Prostate gland (tissue), 2 donors: ENCODE data around the gene ZC3HAV1. TPM values are rescaled to one million over a fixed set of nuclear protein-coding genes. Genes with fewer than 3 reads are reported as not detected.
"Not testable (repeated sequence)": the region's sequence is repeated elsewhere in the genome, so short reads cannot be mapped to it uniquely, and the experiment has no call there.

Source experiments
- DNase-seq: peaks from one replicate; pipeline ENCODE4 v3.0.0-alpha.2; 2019; ENCODE audit warnings: low spot score
- H3K27ac ChIP-seq, 2 donors: fragments of 200-600 bp; sonication (generic); 2 replicates each; pipeline ENCODE4 v1.5.1; 2017 to 2019
- H3K27me3 ChIP-seq: fragments of 200-600 bp; sonication (generic); replicated peaks from 2 replicates; pipeline ENCODE4 v1.5.1; 2019; ENCODE audit not compliant: insufficient read depth
- H3K36me3 ChIP-seq, 2 donors: fragments of 200-600 bp; sonication (generic); 1 replicate in 1 of 2; 2 replicates in 1 of 2; pipeline versions ENCODE4 v1.5.1 to v1.8.1; 2017 to 2019
- H3K4me1 ChIP-seq: fragments of 200-600 bp; sonication (generic); replicated peaks from 2 replicates; pipeline ENCODE4 v1.5.1; 2019
- H3K4me3 ChIP-seq, 2 donors: fragments of 200-600 bp; sonication (generic); 2 replicates each; pipeline ENCODE4 v1.5.1; 2017 to 2019
- H3K9me3 ChIP-seq: fragments of 200-600 bp; sonication (generic); 2 replicates; pipeline ENCODE4 v1.5.1; 2017
- CTCF ChIP-seq, 4 experiments: fragments of 200-600 bp in 2 of 4; fragments of 450-650 bp in 2 of 4; sonication (generic) in 2 of 4; IDR thresholded peaks; 1 replicate in 3 of 4; 2 replicates in 1 of 4; pipeline ENCODE4 v1.5.1; 2016 to 2019; ENCODE audit warnings: antibody characterized with exemption in 4 of 4, mild to moderate bottlenecking in 2 of 4, moderate library complexity in 2 of 4
- POLR2A ChIP-seq: fragments of 450-650 bp; IDR thresholded peaks from one replicate; pipeline ENCODE4 v1.6.1; 2016; ENCODE audit warnings: antibody characterized with exemption, mild to moderate bottlenecking
- POLR2AphosphoS5 ChIP-seq: sonication (generic); formaldehyde crosslinking; IDR thresholded peaks from one replicate; pipeline ENCODE4 v1.6.1; 2017; ENCODE audit warnings: antibody characterized with exemption
- WGBS: methylation state at CpG from one replicate; pipeline ENCODE4 v1.1.5; 2018; 5-methylcytosine and 5-hydroxymethylcytosine counted together
- intact Hi-C: fragments of 100-400 bp; cut with DNase I; formaldehyde crosslinking; loops from one replicate; pipeline ENCODE4 v1.14.2; 2022
- total RNA-seq, 2 donors: library from RNA; depleted of rRNA; stranded (reverse); fragments of >200 nt; gene quantifications; one replicate each; pipeline ENCODE4 v1.1.0, GENCODE V29; 2016

The ZC3HAV1 gene
- total RNA-seq, 2 donors from 2014 or later: 41.2 to 47.9 TPM

GRCh38 chr7:139108266-139109187 lies 993 bp downstream of the ZC3HAV1 start:
- H3K36me3 ChIP-seq: no peaks in the 10 kb centered on the region
- DNase-seq: peak; percentile 26
- peak overlapping the region; percentile 63 to 93 for H3K4me3 ChIP-seq
- no peaks in the 10 kb centered on the region for H3K27me3 ChIP-seq
- peak overlapping the region; percentile 97 to 98 for H3K27ac ChIP-seq
- peaks cover 3% of the 10 kb centered on the region for H3K4me1 ChIP-seq
- no peaks in the 10 kb centered on the region for H3K9me3 ChIP-seq
- 0% methylated on average over 44 of the region's 61 CpGs for WGBS
- intact Hi-C loops: no loop called here
- no peak for TF ChIP-seq POLR2AphosphoS5
- no peak for TF ChIP-seq POLR2A
- TF ChIP-seq CTCF (IDR thresholded peaks at IDR 0.05): no peak

GRCh38 chr7:139106959-139107358 lies 2.6 kb downstream of the ZC3HAV1 start:
- no peak for DNase-seq
- no peaks in the 10 kb centered on the region for H3K27me3 ChIP-seq
- intact Hi-C loops: no loop called here
- no peaks in the 10 kb centered on the region for H3K9me3 ChIP-seq
- peak overlapping the region; percentile 97 to 98 for H3K27ac ChIP-seq
- H3K4me3 ChIP-seq: no peak overlapping the region
- WGBS: 63% methylated on average over 2 of the region's 2 CpGs
- no peaks in the 10 kb centered on the region for H3K36me3 ChIP-seq
- H3K4me1 ChIP-seq: peaks cover 3% of the 10 kb centered on the region
- TF ChIP-seq POLR2AphosphoS5 (peak; percentile 49), CTCF (IDR thresholded peaks at IDR 0.05) (no peak), POLR2A (no peak)

GRCh38 chr7:139106227-139106626 lies 3.3 kb downstream of the ZC3HAV1 start:
- WGBS: 91% methylated on average over 7 of the region's 7 CpGs
- H3K27me3 ChIP-seq, intact Hi-C loops, H3K9me3 ChIP-seq, DNase-seq, H3K4me3 ChIP-seq, H3K36me3 ChIP-seq, H3K4me1 ChIP-seq: not testable (repeated sequence)
- peak overlapping the region; percentile 97 to 98 for H3K27ac ChIP-seq

GRCh38 chr7:139105484-139105883 lies 4.0 kb downstream of the ZC3HAV1 start:
- Histone ChIP-seq H3K27me3 (no peaks in the 10 kb centered on the region), H3K4me3 (no peak overlapping the region), H3K36me3 (no peaks in the 10 kb centered on the region), H3K9me3 (no peaks in the 10 kb centered on the region), H3K4me1 (no peaks in the 10 kb centered on the region), H3K27ac (peak overlapping the region; percentile 11 to 97)
- 60% methylated on average over 3 of the region's 3 CpGs for WGBS
- no peak for DNase-seq
- intact Hi-C loops: no loop called here
- TF ChIP-seq CTCF (IDR thresholded peaks at IDR 0.05) (no peak), POLR2AphosphoS5 (no peak), POLR2A (no peak)

- 81% methylated on average over 8 of the region's 8 CpGs for WGBS
- intact Hi-C loops: no loop called here
- Histone ChIP-seq H3K4me3 (no peak overlapping the region), H3K36me3 (no peaks in the 10 kb centered on the region), H3K4me1 (no peaks in the 10 kb centered on the region), H3K27me3 (no peaks in the 10 kb centered on the region), H3K27ac (no peak overlapping the region), H3K9me3 (no peaks in the 10 kb centered on the region)
- no peak for DNase-seq
- TF ChIP-seq POLR2A (no peak), CTCF (IDR thresholded peaks at IDR 0.05) (no peak), POLR2AphosphoS5 (no peak)
Measured at GRCh38 chr7:139104091-139104450, 5.4 kb downstream of the ZC3HAV1 start.
